ENCODE data around the gene KCNQ2.

GRCh38 chr20:63463400-63464288, 8.8 kb downstream of the KCNQ2 start:
- no peak for TF ChIP-seq CTCF (conservative IDR thresholded peaks at IDR 0.05)
- TF ChIP-seq EZH2 (IDR thresholded peaks at IDR 0.05; ENCODE audit: low read depth): 0 out of 2 replicates have a peak, but pooled peaks have one; percentile 44
